Neural cell (in vitro differentiated cells): Measurements from ENCODE around the gene CFAP97D1. TPM values are rescaled to one million over a fixed set of nuclear protein-coding genes. Genes with fewer than 3 reads are reported as not detected.

Source experiments
- H2AFZ ChIP-seq: fragments of 200-600, 300-800 bp; sonication (generic), shearing (Covaris generic); 2 replicates; pipeline ENCODE4 v1.6.0; 2014; ENCODE audit warnings: low read depth, mild to moderate bottlenecking, antibody characterized with exemption, low read length, moderate library complexity
- H3F3A ChIP-seq: fragments of 200-600 bp; shearing (Covaris generic); 2 replicates; pipeline ENCODE4 v1.6.1; 2016; ENCODE audit warnings: mild to moderate bottlenecking, moderate library complexity, mixed read lengths, antibody characterized with exemption, low read length; ENCODE audit not compliant: insufficient read depth, poor library complexity, severe bottlenecking
- H3K27ac ChIP-seq: fragments of 200-600, 300-800 bp; sonication (generic), shearing (Covaris generic); 2 replicates; pipeline ENCODE4 v1.5.1; 2014; ENCODE audit warnings: mild to moderate bottlenecking, low read length, moderate library complexity
- H3K27me3 ChIP-seq: fragments of 300-800, 200-600 bp; sonication (generic), shearing (Covaris generic); 2 replicates; pipeline ENCODE4 v1.6.0; 2014; ENCODE audit warnings: mild to moderate bottlenecking, low read depth, low read length, moderate library complexity; ENCODE audit not compliant: insufficient read depth
- H3K36me3 ChIP-seq: fragments of 300-800, 200-600 bp; sonication (generic), shearing (Covaris generic); 2 replicates; pipeline ENCODE4 v1.5.1; 2014; ENCODE audit warnings: mild to moderate bottlenecking, antibody characterized with exemption, low read length, moderate library complexity; ENCODE audit not compliant: insufficient read depth
- H3K4me2 ChIP-seq: fragments of 300-800, 200-600 bp; sonication (generic), shearing (Covaris generic); 2 replicates; pipeline ENCODE4 v1.6.0; 2014; ENCODE audit warnings: mild to moderate bottlenecking, low read length
- H3K4me3 ChIP-seq: fragments of 300-800, 200-600 bp; sonication (generic), shearing (Covaris generic); 2 replicates; pipeline ENCODE4 v1.5.1; 2014; ENCODE audit warnings: mild to moderate bottlenecking, low read length, moderate library complexity
- H3K79me2 ChIP-seq: fragments of 200-600 bp; shearing (Covaris generic); replicated peaks from 2 replicates; pipeline ENCODE4 v1.6.0; 2014; ENCODE audit warnings: mild to moderate bottlenecking, low read length, moderate library complexity; ENCODE audit not compliant: insufficient read depth
- H3K9ac ChIP-seq: fragments of 300-800, 200-600 bp; sonication (generic), shearing (Covaris generic); 2 replicates; pipeline ENCODE4 v1.6.1; 2016; ENCODE audit warnings: mild to moderate bottlenecking, low read length, mixed read lengths
- H3K9me2 ChIP-seq: fragments of 200-600 bp; shearing (Covaris generic); 2 replicates; pipeline ENCODE4 v1.6.1; 2016; ENCODE audit warnings: mild to moderate bottlenecking, low read length, mixed read lengths; ENCODE audit not compliant: insufficient read depth
- H3K9me3 ChIP-seq: fragments of 200-600, 300-800 bp; sonication (generic), shearing (Covaris generic); 2 replicates; pipeline ENCODE4 v1.6.1; 2016; ENCODE audit warnings: mild to moderate bottlenecking, mixed run types, low read length, moderate library complexity, mixed read lengths
- H4K20me1 ChIP-seq: fragments of 200-600 bp; shearing (Covaris generic); 2 replicates; pipeline ENCODE4 v1.6.1; 2016; ENCODE audit warnings: mild to moderate bottlenecking, mixed run types; ENCODE audit not compliant: insufficient read depth
- EP300 ChIP-seq: fragments of 450-650 bp; conservative IDR thresholded peaks from 2 replicates; pipeline ENCODE4 v1.6.1; 2014; ENCODE audit warnings: antibody characterized with exemption, mild to moderate bottlenecking, moderate library complexity; ENCODE audit not compliant: poor library complexity, severe bottlenecking
- EZH2 ChIP-seq: fragments of 200-600, 300-800 bp; shearing (Covaris generic), sonication (generic); IDR thresholded peaks from 2 replicates; pipeline ENCODE4 v1.6.1; 2014; ENCODE audit warnings: antibody characterized with exemption, low read length, borderline replicate concordance, mild to moderate bottlenecking; ENCODE audit not compliant: insufficient read depth, poor library complexity, severe bottlenecking
- MXI1 ChIP-seq: fragments of 450-650 bp; conservative IDR thresholded peaks from 2 replicates; pipeline ENCODE4 v1.6.1; 2014; ENCODE audit warnings: antibody characterized with exemption, mild to moderate bottlenecking; ENCODE audit not compliant: poor library complexity, severe bottlenecking
- POLR2AphosphoS5 ChIP-seq: IDR thresholded peaks from 2 replicates; pipeline ENCODE4 v1.6.1; 2012
- RAD21 ChIP-seq: fragments of 450-650 bp; conservative IDR thresholded peaks from 2 replicates; pipeline ENCODE4 v1.6.1; 2014; ENCODE audit warnings: antibody characterized with exemption, mild to moderate bottlenecking, moderate library complexity
- SMC3 ChIP-seq: fragments of 450-650 bp; conservative IDR thresholded peaks from 2 replicates; pipeline ENCODE4 v1.6.1; 2014; ENCODE audit warnings: antibody characterized with exemption, mild to moderate bottlenecking, moderate library complexity; ENCODE audit not compliant: poor library complexity
- TAF1 ChIP-seq: IDR thresholded peaks from 2 replicates; pipeline ENCODE4 v1.6.1; 2012; ENCODE audit warnings: low read depth
- polyA plus RNA-seq: library from polyadenylated mRNA; depleted of rRNA; stranded (reverse); fragments of >200 nt; gene quantifications from 2 replicates; pipeline ENCODE4 v1.2.3, GENCODE V29; 2014
- TF ChIP-seq, protein P1 (sequence below): IDR thresholded peaks from 2 replicates; pipeline ENCODE4 v1.6.1; 2012; ENCODE audit warnings: borderline replicate concordance
- TF ChIP-seq, protein P2 (sequence below): fragments of 450-650 bp; IDR thresholded peaks from 2 replicates; pipeline ENCODE4 v1.5.1; 2014; ENCODE audit warnings: antibody characterized with exemption, mild to moderate bottlenecking, moderate library complexity; ENCODE audit not compliant: poor library complexity, severe bottlenecking

CFAP97D1 gene
- polyA plus RNA-seq, 1 donor from 2014 or later = 0.09 TPM

DNA sequence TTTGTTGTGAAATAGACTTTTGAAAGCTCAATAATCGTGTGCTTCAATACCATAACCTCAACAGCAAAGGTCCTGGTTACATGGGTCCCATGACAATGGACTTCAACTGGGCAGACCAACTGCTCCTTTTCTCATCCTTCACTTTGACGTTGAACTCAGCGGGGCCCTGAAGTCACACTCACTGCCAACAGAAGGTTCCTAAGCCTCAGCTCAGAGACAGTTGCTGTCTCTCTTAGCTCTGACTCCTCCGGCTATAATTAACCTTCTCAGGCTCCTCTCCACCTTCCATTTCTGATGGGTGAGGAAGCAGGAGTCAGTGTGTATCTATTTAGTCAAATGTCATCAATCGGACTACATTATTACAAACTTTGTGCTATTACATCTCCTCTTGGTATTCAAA, 28.9 kb downstream of the CFAP97D1 start:
- Histone ChIP-seq H3K79me2 (no peaks in the 10 kb centered on the region), H3F3A (no peaks in the 10 kb centered on the region), H3K27me3 (no peaks in the 10 kb centered on the region), H3K36me3 (peaks cover 5% of the 10 kb centered on the region), H3K4me3 (no peak overlapping the region), H3K4me2 (no peak overlapping the region), H3K9ac (no peak overlapping the region), H2AFZ (no peak overlapping the region), H4K20me1 (no peaks in the 10 kb centered on the region), H3K9me3 (no peaks in the 10 kb centered on the region), H3K27ac (no peak overlapping the region), H3K9me2 (no peaks in the 10 kb centered on the region)
- TF ChIP-seq RAD21 (no peak), EZH2 (no peak), MXI1 (no peak), SMC3 (no peak)
- TF ChIP-seq, protein P1, sequence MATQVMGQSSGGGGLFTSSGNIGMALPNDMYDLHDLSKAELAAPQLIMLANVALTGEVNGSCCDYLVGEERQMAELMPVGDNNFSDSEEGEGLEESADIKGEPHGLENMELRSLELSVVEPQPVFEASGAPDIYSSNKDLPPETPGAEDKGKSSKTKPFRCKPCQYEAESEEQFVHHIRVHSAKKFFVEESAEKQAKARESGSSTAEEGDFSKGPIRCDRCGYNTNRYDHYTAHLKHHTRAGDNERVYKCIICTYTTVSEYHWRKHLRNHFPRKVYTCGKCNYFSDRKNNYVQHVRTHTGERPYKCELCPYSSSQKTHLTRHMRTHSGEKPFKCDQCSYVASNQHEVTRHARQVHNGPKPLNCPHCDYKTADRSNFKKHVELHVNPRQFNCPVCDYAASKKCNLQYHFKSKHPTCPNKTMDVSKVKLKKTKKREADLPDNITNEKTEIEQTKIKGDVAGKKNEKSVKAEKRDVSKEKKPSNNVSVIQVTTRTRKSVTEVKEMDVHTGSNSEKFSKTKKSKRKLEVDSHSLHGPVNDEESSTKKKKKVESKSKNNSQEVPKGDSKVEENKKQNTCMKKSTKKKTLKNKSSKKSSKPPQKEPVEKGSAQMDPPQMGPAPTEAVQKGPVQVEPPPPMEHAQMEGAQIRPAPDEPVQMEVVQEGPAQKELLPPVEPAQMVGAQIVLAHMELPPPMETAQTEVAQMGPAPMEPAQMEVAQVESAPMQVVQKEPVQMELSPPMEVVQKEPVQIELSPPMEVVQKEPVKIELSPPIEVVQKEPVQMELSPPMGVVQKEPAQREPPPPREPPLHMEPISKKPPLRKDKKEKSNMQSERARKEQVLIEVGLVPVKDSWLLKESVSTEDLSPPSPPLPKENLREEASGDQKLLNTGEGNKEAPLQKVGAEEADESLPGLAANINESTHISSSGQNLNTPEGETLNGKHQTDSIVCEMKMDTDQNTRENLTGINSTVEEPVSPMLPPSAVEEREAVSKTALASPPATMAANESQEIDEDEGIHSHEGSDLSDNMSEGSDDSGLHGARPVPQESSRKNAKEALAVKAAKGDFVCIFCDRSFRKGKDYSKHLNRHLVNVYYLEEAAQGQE = no peak

DNA sequence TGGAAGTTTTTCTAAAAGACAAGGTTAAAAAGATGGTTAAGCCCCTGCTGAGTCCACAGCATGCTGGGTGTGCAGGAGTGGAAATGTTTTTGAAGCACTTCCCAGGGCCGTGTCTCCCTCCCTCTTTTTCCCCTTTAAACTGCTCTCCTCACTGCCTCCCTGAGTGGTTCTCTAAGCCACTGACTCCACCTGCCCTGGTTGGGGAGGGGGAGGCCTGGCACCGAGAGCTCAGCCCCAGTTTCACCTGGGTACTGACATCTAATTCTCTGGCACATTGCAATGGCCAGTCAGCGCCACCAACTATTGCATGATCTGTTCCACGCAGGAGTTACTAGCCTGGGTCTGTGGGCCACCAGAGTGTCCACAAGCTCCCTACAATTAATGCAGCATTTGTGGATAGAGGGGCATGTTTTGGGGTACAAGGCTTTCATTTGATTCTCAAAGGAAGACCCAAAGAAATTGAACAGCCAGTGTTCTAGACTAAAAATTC, 30.0 kb downstream of the CFAP97D1 start:
- Histone ChIP-seq H3K4me3 (no peak overlapping the region), H3K79me2 (no peaks in the 10 kb centered on the region), H3K9ac (no peak overlapping the region), H3K4me2 (no peak overlapping the region), H3F3A (no peaks in the 10 kb centered on the region), H2AFZ (no peak overlapping the region), H3K27me3 (no peaks in the 10 kb centered on the region), H3K36me3 (peaks cover 5% of the 10 kb centered on the region), H3K9me2 (no peaks in the 10 kb centered on the region), H4K20me1 (no peaks in the 10 kb centered on the region), H3K9me3 (no peaks in the 10 kb centered on the region), H3K27ac (no peak overlapping the region)
- TF ChIP-seq EP300 = no peak
- no peak for TF ChIP-seq EZH2
- TF ChIP-seq, protein P2, sequence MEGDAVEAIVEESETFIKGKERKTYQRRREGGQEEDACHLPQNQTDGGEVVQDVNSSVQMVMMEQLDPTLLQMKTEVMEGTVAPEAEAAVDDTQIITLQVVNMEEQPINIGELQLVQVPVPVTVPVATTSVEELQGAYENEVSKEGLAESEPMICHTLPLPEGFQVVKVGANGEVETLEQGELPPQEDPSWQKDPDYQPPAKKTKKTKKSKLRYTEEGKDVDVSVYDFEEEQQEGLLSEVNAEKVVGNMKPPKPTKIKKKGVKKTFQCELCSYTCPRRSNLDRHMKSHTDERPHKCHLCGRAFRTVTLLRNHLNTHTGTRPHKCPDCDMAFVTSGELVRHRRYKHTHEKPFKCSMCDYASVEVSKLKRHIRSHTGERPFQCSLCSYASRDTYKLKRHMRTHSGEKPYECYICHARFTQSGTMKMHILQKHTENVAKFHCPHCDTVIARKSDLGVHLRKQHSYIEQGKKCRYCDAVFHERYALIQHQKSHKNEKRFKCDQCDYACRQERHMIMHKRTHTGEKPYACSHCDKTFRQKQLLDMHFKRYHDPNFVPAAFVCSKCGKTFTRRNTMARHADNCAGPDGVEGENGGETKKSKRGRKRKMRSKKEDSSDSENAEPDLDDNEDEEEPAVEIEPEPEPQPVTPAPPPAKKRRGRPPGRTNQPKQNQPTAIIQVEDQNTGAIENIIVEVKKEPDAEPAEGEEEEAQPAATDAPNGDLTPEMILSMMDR = no peak
- TF ChIP-seq, protein P1 = no peak
- no peak for TF ChIP-seq MXI1
- TF ChIP-seq SMC3 = no peak
- no peak for TF ChIP-seq RAD21
- no peak for TF ChIP-seq TAF1
- no peak for TF ChIP-seq POLR2AphosphoS5
